ENCODE measurements around the gene CREB5.

The CREB5 gene

DNA sequence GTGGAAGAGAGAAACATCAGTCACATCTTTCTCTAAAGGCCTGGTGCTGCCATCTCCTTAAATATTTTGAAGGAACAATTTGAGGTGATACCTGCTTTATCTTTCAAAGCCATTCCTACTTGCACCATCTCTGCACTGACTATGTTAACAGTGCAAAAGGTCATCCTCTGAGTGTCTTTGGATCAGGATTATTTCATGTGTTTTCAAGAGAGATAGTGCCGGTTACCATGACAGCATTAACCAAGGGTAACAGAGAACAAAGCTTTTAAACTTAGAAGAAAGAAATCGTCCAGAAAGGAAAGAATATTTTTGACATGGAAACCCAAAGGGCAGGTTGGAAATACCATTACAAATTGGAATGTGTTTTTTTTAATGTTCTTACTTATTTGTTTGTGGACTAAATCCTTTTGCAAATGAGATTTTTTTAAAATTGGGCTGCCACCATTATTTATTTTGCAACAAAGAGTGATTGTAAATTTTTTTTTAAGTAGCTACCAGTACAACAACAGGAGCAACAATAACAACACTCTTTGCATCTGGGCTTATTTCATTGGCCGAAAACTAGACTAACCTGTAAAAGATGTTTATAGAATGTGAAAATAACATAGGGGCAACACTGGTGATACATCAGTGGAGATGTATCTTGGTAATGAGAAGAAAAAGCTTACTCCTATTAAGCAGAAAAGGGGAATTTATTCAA, 234.2 kb downstream of the CREB5 start:
- H3K4me3 ChIP-seq (ENCODE audit: low read depth in 1 of 5, low read length in 5 of 5): no peak overlapping the region
- H3K36me3 ChIP-seq (ENCODE audit: control insufficient read depth in 5 of 5, insufficient read depth in 5 of 5, low read length in 5 of 5): no peaks in the 10 kb centered on the region
- H3K27ac ChIP-seq (ENCODE audit: low read depth, low read length): no peak overlapping the region
- peaks cover 0 to 4% (median 0%) of the 10 kb centered on the region in 5 donors for H3K27me3 ChIP-seq (ENCODE audit: control insufficient read depth in 5 of 5, insufficient read depth in 4 of 5, low read length in 5 of 5)
- no peak overlapping the region for H3K9ac ChIP-seq (ENCODE audit: low read length in 5 of 5)
- H3K9me3 ChIP-seq (ENCODE audit: control insufficient read depth in 5 of 5, low read length in 5 of 5): no peaks in the 10 kb centered on the region
- H3K4me1 ChIP-seq (ENCODE audit: control insufficient read depth in 5 of 5, insufficient read depth in 5 of 5, low read length in 5 of 5): peaks cover 6 to 19% (median 13%) of the 10 kb centered on the region in 5 donors

DNA sequence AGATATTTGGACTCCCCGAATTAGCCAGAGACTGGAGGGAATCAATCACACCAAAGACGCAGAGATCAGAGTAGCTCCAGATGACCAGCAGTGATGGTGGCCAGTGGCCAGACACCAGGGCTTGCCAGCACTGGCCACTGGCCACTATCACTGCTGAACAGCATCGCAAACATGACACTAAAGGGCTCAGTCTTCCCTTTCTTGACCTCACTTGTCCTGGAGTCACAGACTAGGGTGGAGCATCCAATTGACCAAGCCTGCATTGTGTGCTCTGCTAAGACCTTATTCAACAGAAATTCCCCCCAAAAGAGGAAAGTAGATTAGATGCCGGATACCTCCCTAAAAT, 234.7 kb downstream of the CREB5 start:
- peaks cover 0 to 4% (median 0%) of the 10 kb centered on the region in 5 donors for H3K27me3 ChIP-seq (ENCODE audit: control insufficient read depth in 5 of 5, insufficient read depth in 4 of 5, low read length in 5 of 5)
- H3K4me1 ChIP-seq (ENCODE audit: control insufficient read depth in 5 of 5, insufficient read depth in 5 of 5, low read length in 5 of 5): peaks cover 6 to 18% (median 13%) of the 10 kb centered on the region in 5 donors
- H3K9me3 ChIP-seq (ENCODE audit: control insufficient read depth in 5 of 5, low read length in 5 of 5): no peaks in the 10 kb centered on the region
- no peak overlapping the region for H3K4me3 ChIP-seq (ENCODE audit: low read depth in 1 of 5, low read length in 5 of 5)
- no peaks in the 10 kb centered on the region for H3K36me3 ChIP-seq (ENCODE audit: control insufficient read depth in 5 of 5, insufficient read depth in 5 of 5, low read length in 5 of 5)
- H3K9ac ChIP-seq (ENCODE audit: low read length in 5 of 5): no peak overlapping the region
- no peak overlapping the region for H3K27ac ChIP-seq (ENCODE audit: low read depth, low read length)

DNA sequence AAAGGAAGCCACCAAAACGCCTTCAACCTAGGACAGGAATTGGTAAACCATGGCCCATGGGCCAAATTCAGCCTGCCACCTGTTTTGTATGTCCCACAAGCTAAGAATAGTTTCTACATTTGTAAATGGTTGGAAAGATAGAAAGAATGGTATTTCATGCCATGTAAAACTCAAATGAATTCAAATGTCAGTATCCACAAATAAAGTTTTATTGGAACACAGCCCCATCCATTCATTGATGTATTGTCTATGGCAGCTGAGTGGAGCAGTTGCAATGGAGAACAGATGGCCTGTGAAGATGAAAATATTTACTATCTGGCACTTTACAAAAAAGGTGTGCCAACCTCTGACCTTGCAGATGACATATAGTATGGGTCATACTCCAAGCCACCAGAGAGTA, 236.9 kb downstream of the CREB5 start:
- no peak overlapping the region for H3K9ac ChIP-seq (ENCODE audit: low read length in 5 of 5)
- no peak overlapping the region for H3K4me3 ChIP-seq (ENCODE audit: low read depth in 1 of 5, low read length in 5 of 5)
- no peaks in the 10 kb centered on the region for H3K9me3 ChIP-seq (ENCODE audit: control insufficient read depth in 5 of 5, low read length in 5 of 5)
- no peak overlapping the region for H3K27ac ChIP-seq (ENCODE audit: low read depth, low read length)
- peaks cover 0 to 5% (median 0%) of the 10 kb centered on the region in 5 donors for H3K4me1 ChIP-seq (ENCODE audit: control insufficient read depth in 5 of 5, insufficient read depth in 5 of 5, low read length in 5 of 5)
- H3K27me3 ChIP-seq (ENCODE audit: control insufficient read depth in 5 of 5, insufficient read depth in 4 of 5, low read length in 5 of 5): no peaks in the 10 kb centered on the region
- H3K36me3 ChIP-seq (ENCODE audit: control insufficient read depth in 5 of 5, insufficient read depth in 5 of 5, low read length in 5 of 5): no peaks in the 10 kb centered on the region

DNA sequence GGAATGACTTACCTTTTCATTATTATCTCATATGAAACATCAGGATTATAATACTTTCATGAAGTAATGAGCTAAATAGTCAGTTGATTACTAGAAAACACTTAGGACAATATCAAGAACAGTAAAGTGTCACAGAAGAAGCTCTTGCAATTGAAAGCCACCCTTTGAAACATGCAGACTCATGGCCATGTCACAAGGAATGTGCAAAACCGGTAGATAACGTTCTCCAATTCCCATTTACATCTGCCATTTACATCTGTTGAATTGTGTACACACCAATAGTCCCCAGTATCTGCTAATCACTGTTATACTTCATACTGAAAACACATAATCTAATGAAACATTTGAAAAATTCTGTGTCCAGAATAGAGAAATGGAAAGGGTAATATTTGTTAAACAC, 237.5 kb downstream of the CREB5 start:
- Histone ChIP-seq H3K27me3 (ENCODE audit: control insufficient read depth in 5 of 5, insufficient read depth in 4 of 5, low read length in 5 of 5) (no peaks in the 10 kb centered on the region), H3K27ac (ENCODE audit: low read depth, low read length) (no peak overlapping the region), H3K4me1 (ENCODE audit: control insufficient read depth in 5 of 5, insufficient read depth in 5 of 5, low read length in 5 of 5) (peaks cover 0 to 2% (median 0%) of the 10 kb centered on the region in 5 donors), H3K36me3 (ENCODE audit: control insufficient read depth in 5 of 5, insufficient read depth in 5 of 5, low read length in 5 of 5) (no peaks in the 10 kb centered on the region), H3K4me3 (ENCODE audit: low read depth in 1 of 5, low read length in 5 of 5) (no peak overlapping the region), H3K9ac (ENCODE audit: low read length in 5 of 5) (no peak overlapping the region), H3K9me3 (ENCODE audit: control insufficient read depth in 5 of 5, low read length in 5 of 5) (no peaks in the 10 kb centered on the region)

DNA sequence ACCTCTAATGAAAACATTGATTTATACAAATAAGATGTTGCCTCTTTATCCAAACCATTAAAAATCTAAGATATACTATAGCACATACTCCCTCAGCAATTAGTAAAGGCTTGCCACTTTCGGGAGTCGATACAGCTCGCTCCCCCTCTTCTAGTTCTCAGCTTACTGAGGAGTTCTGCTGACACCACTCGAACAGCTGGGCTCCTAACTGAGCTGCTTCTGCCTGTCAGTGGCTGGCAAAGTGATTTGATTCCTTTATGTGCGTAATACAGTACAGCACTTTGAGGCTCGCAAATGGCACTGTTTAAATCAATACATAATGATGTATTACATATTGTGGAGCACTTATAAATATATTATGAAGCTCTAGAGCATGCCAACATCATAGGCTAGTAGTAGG, 241.8 kb downstream of the CREB5 start:
- H3K9ac ChIP-seq (ENCODE audit: low read length in 5 of 5): no peak overlapping the region
- H3K4me1 ChIP-seq (ENCODE audit: control insufficient read depth in 5 of 5, insufficient read depth in 5 of 5, low read length in 5 of 5): no peaks in the 10 kb centered on the region
- H3K27me3 ChIP-seq (ENCODE audit: control insufficient read depth in 5 of 5, insufficient read depth in 4 of 5, low read length in 5 of 5): no peaks in the 10 kb centered on the region
- H3K36me3 ChIP-seq (ENCODE audit: control insufficient read depth in 5 of 5, insufficient read depth in 5 of 5, low read length in 5 of 5): no peaks in the 10 kb centered on the region
- H3K9me3 ChIP-seq (ENCODE audit: control insufficient read depth in 5 of 5, low read length in 5 of 5): peaks cover 0 to 1% (median under 1%) of the 10 kb centered on the region in 5 donors
- H3K27ac ChIP-seq (ENCODE audit: low read depth, low read length): no peak overlapping the region
- H3K4me3 ChIP-seq (ENCODE audit: low read depth in 1 of 5, low read length in 5 of 5): no peak overlapping the region

DNA sequence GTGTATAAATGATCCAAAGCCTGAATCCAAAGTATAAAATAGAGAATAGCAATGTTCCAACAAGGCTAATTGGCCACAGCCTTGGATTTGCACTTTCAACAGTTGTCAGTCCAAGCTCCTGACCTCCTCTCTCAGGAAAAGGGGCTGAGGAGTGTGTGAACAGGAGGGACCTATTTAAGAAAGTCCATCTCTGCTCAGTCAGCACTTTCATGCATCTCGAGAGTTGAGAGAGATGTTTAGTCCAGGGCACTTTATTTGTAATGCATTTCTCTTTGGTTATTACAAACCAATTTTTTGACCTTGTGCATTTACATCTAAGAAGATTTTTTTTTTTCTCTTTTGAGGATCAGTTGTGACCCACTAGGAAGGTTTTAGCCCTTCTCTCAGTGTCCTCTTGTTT, 244.2 kb downstream of the CREB5 start:
- no peak overlapping the region for H3K9ac ChIP-seq (ENCODE audit: low read length in 5 of 5)
- H3K9me3 ChIP-seq (ENCODE audit: control insufficient read depth in 5 of 5, low read length in 5 of 5): peaks cover 5 to 15% (median 11%) of the 10 kb centered on the region in 5 donors
- H3K4me1 ChIP-seq (ENCODE audit: control insufficient read depth in 5 of 5, insufficient read depth in 5 of 5, low read length in 5 of 5): peaks cover 0 to 3% (median 0%) of the 10 kb centered on the region in 5 donors
- no peaks in the 10 kb centered on the region for H3K27me3 ChIP-seq (ENCODE audit: control insufficient read depth in 5 of 5, insufficient read depth in 4 of 5, low read length in 5 of 5)
- H3K27ac ChIP-seq (ENCODE audit: low read depth, low read length): no peak overlapping the region
- H3K36me3 ChIP-seq (ENCODE audit: control insufficient read depth in 5 of 5, insufficient read depth in 5 of 5, low read length in 5 of 5): no peaks in the 10 kb centered on the region
- no peak overlapping the region for H3K4me3 ChIP-seq (ENCODE audit: low read depth in 1 of 5, low read length in 5 of 5)

DNA sequence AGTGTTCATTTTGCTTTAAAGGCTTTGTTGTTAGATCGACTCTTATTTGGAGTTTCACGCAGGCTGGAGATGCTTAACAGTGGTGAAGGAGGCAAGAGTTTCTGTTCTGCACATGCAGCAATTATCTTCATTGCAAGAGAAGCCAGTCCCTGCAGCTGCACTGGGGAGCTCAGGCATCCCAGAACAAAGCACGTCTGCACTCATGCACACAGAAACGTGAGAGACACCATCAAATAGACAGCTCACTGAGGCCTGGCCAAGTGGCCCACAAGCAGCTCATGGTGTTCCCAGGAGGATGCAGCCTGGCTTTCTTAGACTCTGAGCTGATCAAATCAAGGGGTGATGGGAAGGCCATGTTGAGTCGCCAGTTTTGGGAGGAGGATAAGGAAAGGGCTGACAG, 246.1 kb downstream of the CREB5 start:
- no peaks in the 10 kb centered on the region for H3K36me3 ChIP-seq (ENCODE audit: control insufficient read depth in 5 of 5, insufficient read depth in 5 of 5, low read length in 5 of 5)
- peaks cover 0 to 12% (median 0%) of the 10 kb centered on the region in 5 donors for H3K4me1 ChIP-seq (ENCODE audit: control insufficient read depth in 5 of 5, insufficient read depth in 5 of 5, low read length in 5 of 5)
- H3K27ac ChIP-seq (ENCODE audit: low read depth, low read length): no peak overlapping the region
- H3K4me3 ChIP-seq (ENCODE audit: low read depth in 1 of 5, low read length in 5 of 5): no peak overlapping the region
- H3K9me3 ChIP-seq (ENCODE audit: control insufficient read depth in 5 of 5, low read length in 5 of 5): peaks cover 5 to 15% (median 11%) of the 10 kb centered on the region in 5 donors
- no peaks in the 10 kb centered on the region for H3K27me3 ChIP-seq (ENCODE audit: control insufficient read depth in 5 of 5, insufficient read depth in 4 of 5, low read length in 5 of 5)
- H3K9ac ChIP-seq (ENCODE audit: low read length in 5 of 5): no peak overlapping the region

DNA sequence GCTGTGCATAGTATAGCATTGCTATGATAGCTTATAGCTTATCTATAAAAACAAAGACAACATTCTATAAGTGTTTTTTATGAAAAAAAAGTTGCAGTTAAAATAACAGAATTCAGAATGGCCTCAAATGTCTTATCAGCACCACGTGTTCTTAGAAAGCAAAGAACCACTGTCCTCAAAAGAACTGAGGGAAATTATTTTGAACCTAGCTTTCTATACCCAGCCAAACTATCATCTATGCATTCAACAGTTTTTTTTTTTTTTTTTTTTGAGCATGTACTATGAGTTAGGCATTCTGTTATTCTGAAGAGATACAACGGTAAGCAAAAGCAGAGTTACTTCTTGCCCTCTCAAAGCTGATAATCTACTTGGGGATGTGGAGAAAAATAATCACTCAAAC, 247.8 kb downstream of the CREB5 start:
- Histone ChIP-seq H3K9me3 (ENCODE audit: control insufficient read depth in 5 of 5, low read length in 5 of 5) (peaks cover 5 to 15% (median 11%) of the 10 kb centered on the region in 5 donors), H3K4me1 (ENCODE audit: control insufficient read depth in 5 of 5, insufficient read depth in 5 of 5, low read length in 5 of 5) (peaks cover 0 to 12% (median 0%) of the 10 kb centered on the region in 5 donors), H3K27me3 (ENCODE audit: control insufficient read depth in 5 of 5, insufficient read depth in 4 of 5, low read length in 5 of 5) (peaks cover 0 to 2% (median 0%) of the 10 kb centered on the region in 5 donors), H3K9ac (ENCODE audit: low read length in 5 of 5) (no peak overlapping the region), H3K4me3 (ENCODE audit: low read depth in 1 of 5, low read length in 5 of 5) (no peak overlapping the region), H3K36me3 (ENCODE audit: control insufficient read depth in 5 of 5, insufficient read depth in 5 of 5, low read length in 5 of 5) (no peaks in the 10 kb centered on the region), H3K27ac (ENCODE audit: low read depth, low read length) (no peak overlapping the region)

DNA sequence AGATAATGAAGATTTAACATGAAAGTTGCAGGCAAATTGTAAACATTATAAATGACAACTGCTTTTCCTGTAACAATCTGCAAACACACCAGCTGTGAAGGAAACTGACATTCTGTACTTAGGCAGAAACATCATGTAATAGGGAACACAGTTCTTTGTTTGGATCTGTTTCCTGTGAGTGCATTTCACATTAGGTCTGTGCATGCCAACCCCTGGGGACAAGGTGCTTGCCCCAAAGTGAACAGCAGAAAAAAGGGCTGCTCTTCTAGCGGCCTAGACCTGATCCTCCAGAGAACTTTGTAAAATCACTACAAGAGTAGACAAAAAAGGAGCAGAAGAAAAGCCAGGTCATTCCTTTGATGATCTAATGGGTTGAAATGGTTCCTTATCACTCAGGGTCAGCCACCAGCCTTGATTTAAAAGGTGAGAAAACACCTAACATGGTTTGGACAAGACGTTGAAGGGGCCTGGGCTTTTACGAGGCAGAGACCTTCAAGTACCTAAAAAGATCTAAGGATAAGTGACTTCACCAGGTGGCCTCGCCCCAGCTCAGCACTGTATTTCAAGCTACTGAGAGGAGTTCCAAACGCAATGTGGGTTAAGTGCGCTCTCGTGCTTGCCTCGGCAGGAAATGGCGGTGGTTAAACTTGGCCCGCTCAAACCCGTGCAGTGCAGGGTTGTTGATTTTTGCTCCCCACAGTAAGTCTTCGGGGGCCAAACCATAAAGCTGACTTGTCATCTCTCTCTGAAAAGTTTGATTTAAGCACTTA, 249.7 kb downstream of the CREB5 start:
- no peak overlapping the region for H3K9ac ChIP-seq (ENCODE audit: low read length in 5 of 5)
- peaks cover 0 to 12% (median 0%) of the 10 kb centered on the region in 5 donors for H3K4me1 ChIP-seq (ENCODE audit: control insufficient read depth in 5 of 5, insufficient read depth in 5 of 5, low read length in 5 of 5)
- H3K4me3 ChIP-seq (ENCODE audit: low read depth in 1 of 5, low read length in 5 of 5): no peak overlapping the region
- no peak overlapping the region for H3K27ac ChIP-seq (ENCODE audit: low read depth, low read length)
- H3K27me3 ChIP-seq (ENCODE audit: control insufficient read depth in 5 of 5, insufficient read depth in 4 of 5, low read length in 5 of 5): peaks cover 0 to 2% (median 0%) of the 10 kb centered on the region in 5 donors
- no peaks in the 10 kb centered on the region for H3K36me3 ChIP-seq (ENCODE audit: control insufficient read depth in 5 of 5, insufficient read depth in 5 of 5, low read length in 5 of 5)
- H3K9me3 ChIP-seq (ENCODE audit: control insufficient read depth in 5 of 5, low read length in 5 of 5): peaks cover 5 to 15% (median 11%) of the 10 kb centered on the region in 5 donors

DNA sequence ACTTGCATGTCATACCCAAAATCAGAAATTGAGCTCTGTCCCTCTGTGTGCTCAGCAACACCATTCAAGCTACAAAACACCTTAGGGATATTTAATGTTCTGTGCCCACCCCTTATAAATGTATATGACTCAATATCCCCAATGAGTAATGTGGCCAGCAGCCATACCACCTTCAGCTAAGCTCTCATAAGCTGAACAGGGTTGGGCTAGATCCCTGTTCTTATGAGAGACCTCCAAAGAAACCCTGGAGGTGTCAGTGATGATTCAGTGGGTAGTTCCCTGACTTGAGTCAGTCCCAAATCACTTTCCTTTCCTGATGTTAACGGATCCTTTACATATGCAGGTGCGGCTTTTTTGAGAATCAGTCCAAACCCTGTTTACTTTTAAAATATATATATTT, 253.8 kb downstream of the CREB5 start:
- no peak overlapping the region for H3K4me3 ChIP-seq (ENCODE audit: low read depth in 1 of 5, low read length in 5 of 5)
- H3K4me1 ChIP-seq (ENCODE audit: control insufficient read depth in 5 of 5, insufficient read depth in 5 of 5, low read length in 5 of 5): peaks cover 0 to 10% (median 0%) of the 10 kb centered on the region in 5 donors
- no peaks in the 10 kb centered on the region for H3K36me3 ChIP-seq (ENCODE audit: control insufficient read depth in 5 of 5, insufficient read depth in 5 of 5, low read length in 5 of 5)
- no peak overlapping the region for H3K27ac ChIP-seq (ENCODE audit: low read depth, low read length)
- H3K27me3 ChIP-seq (ENCODE audit: control insufficient read depth in 5 of 5, insufficient read depth in 4 of 5, low read length in 5 of 5): peaks cover 0 to 2% (median 0%) of the 10 kb centered on the region in 5 donors
- H3K9ac ChIP-seq (ENCODE audit: low read length in 5 of 5): no peak overlapping the region
- no peaks in the 10 kb centered on the region for H3K9me3 ChIP-seq (ENCODE audit: control insufficient read depth in 5 of 5, low read length in 5 of 5)

Measured in subcutaneous abdominal adipose tissue (tissue), 5 donors.